Caco-2 (cell line): Measurements from ENCODE around the gene PGA3. TPM values are rescaled to one million over a fixed set of nuclear protein-coding genes. Genes with fewer than 3 reads are reported as not detected.
"Not testable (repeated sequence)": the region's sequence is repeated elsewhere in the genome, so short reads cannot be mapped to it uniquely, and the experiment has no call there.

Experiments used
- Bru-seq: library from RNA; stranded (reverse); fragments of 400-500 nt; gene quantifications from one replicate; lab custom pipeline; 2021; lab: Mats Ljungman, UMichigan
- BruChase-seq, 2 experiments: library from RNA; stranded (reverse); fragments of 400-500 nt; gene quantifications; one replicate each; lab custom pipeline; 2021; lab: Mats Ljungman, UMichigan
- BruUV-seq: library from RNA; stranded (reverse); fragments of 400-500 nt; replicated peaks from 2 replicates; lab custom pipeline; 2021; lab: Mats Ljungman, UMichigan
- CTCF ChIA-PET: fragments of 300-600 bp; sonication (Branson Sonifier 250); formaldehyde crosslinking; loops from one replicate; lab custom pipeline; 2022; ENCODE audit warnings: antibody characterized with exemption; lab: Charles Lee
- POLR2A ChIA-PET: fragments of 300-600 bp; sonication (Branson Sonifier 250); formaldehyde crosslinking; loops from one replicate; lab custom pipeline; 2022; ENCODE audit warnings: antibody characterized with exemption; lab: Charles Lee
- DNase-seq, 2 experiments: peaks; one replicate each; pipeline versions ENCODE4 v3.0.0 to v3.0.0-alpha.2; 2020 to 2022
- H3K27me3 ChIP-seq: replicated peaks from 2 replicates; pipeline ENCODE4 v1.6.0; 2011; ENCODE audit warnings: low read length; ENCODE audit not compliant: control insufficient read depth, insufficient read depth
- H3K36me3 ChIP-seq: 2 replicates; pipeline ENCODE4 v1.5.1; 2011; ENCODE audit warnings: low read length; ENCODE audit not compliant: control insufficient read depth, insufficient read depth
- H3K4me1 ChIP-seq: fragments of 250-450 bp; sonication (Bioruptor Pico); 2 replicates; pipeline ENCODE4 v1.5.1; 2020; ENCODE audit warnings: mild to moderate bottlenecking
- H3K4me3 ChIP-seq: 2 replicates; pipeline ENCODE4 v1.5.1; 2011; ENCODE audit warnings: low read depth, mild to moderate bottlenecking, control low read depth, low read length
- H3K9me3 ChIP-seq: fragments of 250-450 bp; sonication (Bioruptor Pico); 2 replicates; pipeline ENCODE4 v1.5.1; 2020; ENCODE audit warnings: mild to moderate bottlenecking, moderate library complexity
- H3K27ac Mint-ChIP-seq: one replicate; pipeline ENCODE4 v1.8.0; 2022; ENCODE audit warnings: mixed read lengths; ENCODE audit not compliant: unreplicated experiment
- H3K27me3 Mint-ChIP-seq: one replicate; pipeline ENCODE4 v1.8.0; 2022; ENCODE audit warnings: mixed read lengths; ENCODE audit not compliant: insufficient read depth, unreplicated experiment
- H3K36me3 Mint-ChIP-seq: one replicate; pipeline ENCODE4 v1.8.0; 2022; ENCODE audit warnings: mild to moderate bottlenecking, mixed read lengths; ENCODE audit not compliant: insufficient read depth, unreplicated experiment
- H3K4me1 Mint-ChIP-seq: one replicate; pipeline ENCODE4 v1.8.0; 2022; ENCODE audit warnings: low read depth, mixed read lengths; ENCODE audit not compliant: unreplicated experiment
- H3K4me3 Mint-ChIP-seq: one replicate; pipeline ENCODE4 v1.8.0; 2022; ENCODE audit warnings: mild to moderate bottlenecking, moderate library complexity, mixed read lengths; ENCODE audit not compliant: unreplicated experiment
- H3K9me3 Mint-ChIP-seq: one replicate; pipeline ENCODE4 v1.8.0; 2022; ENCODE audit warnings: mixed read lengths; ENCODE audit not compliant: unreplicated experiment
- intact Hi-C: fragments of 100-400 bp; cut with micrococcal nuclease; formaldehyde crosslinking; loops from one replicate; pipeline ENCODE4 v1.10.0; 2022; ENCODE audit not compliant: unreplicated experiment
- long read RNA-seq: library from polyadenylated mRNA; stranded (forward); transcript quantifications from one replicate; pipeline ENCODE4 v2.0.0, GENCODE V29; 2022
- total RNA-seq: library from RNA; stranded (reverse); gene quantifications from 2 replicates; pipeline ENCODE4 v1.2.3, GENCODE V29; 2022
- TF ChIP-seq, protein P1 (sequence below), 2 experiments: fragments of 200-600 bp in 1 of 2; IDR thresholded peaks; 1 replicate in 1 of 2; 2 replicates in 1 of 2; pipeline versions ENCODE4 v1.5.1 to v1.8.0; 2011 to 2022; ENCODE audit warnings: antibody characterized with exemption in 1 of 2, control low read depth in 1 of 2, inconsistent platforms in 1 of 2, low read depth in 1 of 2, low read length in 1 of 2, mild to moderate bottlenecking in 1 of 2, moderate library complexity in 1 of 2; ENCODE audit not compliant: insufficient read depth in 1 of 2, severe bottlenecking in 1 of 2, unreplicated experiment in 1 of 2

PGA3 gene
- total RNA-seq: not detected in 2 replicates
- Bru-seq, nascent RNA: not detected
- BruChase-seq, experiment 1, labeled RNA remaining after a 2-hour chase: not detected
- BruChase-seq, experiment 2, labeled RNA remaining after a 6-hour chase: not detected
- long read RNA-seq: 0 reads

DNA sequence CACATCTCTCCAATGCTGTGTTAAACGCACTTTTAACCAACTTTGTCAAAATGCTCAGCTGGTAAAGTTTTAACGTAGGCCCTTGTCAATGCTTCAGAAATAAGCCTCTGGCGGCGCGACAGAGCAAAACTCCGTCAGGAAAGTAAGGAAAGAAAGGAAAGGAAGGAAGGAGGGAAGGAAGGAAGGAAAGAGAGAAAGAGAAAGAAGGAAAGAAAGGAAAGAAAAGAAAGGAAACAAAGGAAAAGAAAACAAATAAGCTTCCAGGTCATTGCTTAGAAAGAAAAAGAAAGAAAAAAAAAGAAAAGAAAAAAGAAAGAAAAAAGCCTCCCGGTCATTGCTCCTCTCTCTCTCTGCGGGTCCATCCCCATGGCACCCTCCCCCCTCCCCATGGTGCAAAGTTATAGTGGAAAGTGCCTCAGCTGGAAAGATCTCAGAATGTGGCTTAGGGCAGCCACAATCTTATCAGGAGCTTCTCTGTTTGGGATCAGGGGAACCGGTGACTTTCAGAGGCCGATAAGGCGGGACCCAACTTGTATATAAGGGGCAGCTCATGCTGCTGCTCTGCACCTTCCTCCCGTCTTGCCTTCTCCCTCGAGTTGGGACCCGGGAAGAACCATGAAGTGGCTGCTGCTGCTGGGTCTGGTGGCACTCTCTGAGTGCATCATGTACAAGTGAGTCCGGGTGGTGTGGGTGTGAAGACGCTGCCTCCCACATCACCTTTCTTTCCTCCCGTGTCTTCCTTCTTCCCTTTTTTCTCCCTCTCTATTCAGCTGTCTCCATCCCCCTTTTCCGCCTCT lies at the start of gene PGA3:
Gene PGA3, plus strand, starts transcription at position 566 of the 797 bp plus-strand sequence. Its CDS starts 50 bp downstream, at position 616.
- H3K4me3 Mint-ChIP-seq, H3K9me3 ChIP-seq, intact Hi-C loops, POLR2A ChIA-PET, H3K27me3 ChIP-seq, H3K4me1 ChIP-seq, H3K27ac Mint-ChIP-seq, H3K4me3 ChIP-seq, DNase-seq, H3K36me3 Mint-ChIP-seq, CTCF ChIA-PET, H3K36me3 ChIP-seq, BruUV-seq, H3K9me3 Mint-ChIP-seq, H3K4me1 Mint-ChIP-seq: not testable (repeated sequence)
- peaks cover 13% of the 10 kb centered on the region for H3K27me3 Mint-ChIP-seq

GRCh38 chr11:61153593-61154095 lies 49.7 kb upstream of the PGA3 start:
- no peaks in the 10 kb centered on the region for H3K27me3 Mint-ChIP-seq
- H3K4me3 Mint-ChIP-seq: peak overlapping the region; percentile 48
- H3K4me1 Mint-ChIP-seq: peaks cover 77% of the 10 kb centered on the region
- no peak overlapping the region for H3K4me3 ChIP-seq
- DNase-seq: no peak
- H3K27me3 ChIP-seq: no peaks in the 10 kb centered on the region
- peak overlapping the region; percentile 84 for H3K27ac Mint-ChIP-seq
- H3K9me3 Mint-ChIP-seq: peaks cover 31% of the 10 kb centered on the region
- peaks cover 82% of the 10 kb centered on the region for H3K4me1 ChIP-seq
- ChIA-PET CTCF (interaction anchor here (0.6 kb wide), 1 partner anchor 207 kb away, joined by 3 read pairs; no protein-coding TSS in a partner anchor), POLR2A (no interaction called here)
- peaks cover 14% of the 10 kb centered on the region for H3K9me3 ChIP-seq
- no peaks in the 10 kb centered on the region for H3K36me3 ChIP-seq
- peaks cover 58% of the 10 kb centered on the region for H3K36me3 Mint-ChIP-seq
- intact Hi-C loops: no loop called here
- TF ChIP-seq, protein P1, sequence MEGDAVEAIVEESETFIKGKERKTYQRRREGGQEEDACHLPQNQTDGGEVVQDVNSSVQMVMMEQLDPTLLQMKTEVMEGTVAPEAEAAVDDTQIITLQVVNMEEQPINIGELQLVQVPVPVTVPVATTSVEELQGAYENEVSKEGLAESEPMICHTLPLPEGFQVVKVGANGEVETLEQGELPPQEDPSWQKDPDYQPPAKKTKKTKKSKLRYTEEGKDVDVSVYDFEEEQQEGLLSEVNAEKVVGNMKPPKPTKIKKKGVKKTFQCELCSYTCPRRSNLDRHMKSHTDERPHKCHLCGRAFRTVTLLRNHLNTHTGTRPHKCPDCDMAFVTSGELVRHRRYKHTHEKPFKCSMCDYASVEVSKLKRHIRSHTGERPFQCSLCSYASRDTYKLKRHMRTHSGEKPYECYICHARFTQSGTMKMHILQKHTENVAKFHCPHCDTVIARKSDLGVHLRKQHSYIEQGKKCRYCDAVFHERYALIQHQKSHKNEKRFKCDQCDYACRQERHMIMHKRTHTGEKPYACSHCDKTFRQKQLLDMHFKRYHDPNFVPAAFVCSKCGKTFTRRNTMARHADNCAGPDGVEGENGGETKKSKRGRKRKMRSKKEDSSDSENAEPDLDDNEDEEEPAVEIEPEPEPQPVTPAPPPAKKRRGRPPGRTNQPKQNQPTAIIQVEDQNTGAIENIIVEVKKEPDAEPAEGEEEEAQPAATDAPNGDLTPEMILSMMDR (IDR thresholded peaks at IDR 0.05; ENCODE audit: insufficient read depth in 1 of 2, low read depth in 1 of 2, low read length in 1 of 2, severe bottlenecking in 1 of 2, unreplicated experiment in 1 of 2): no peak
- BruUV-seq: TSS peak; percentile 73

GRCh38 chr11:61154528-61154927 lies 48.8 kb upstream of the PGA3 start:
- Mint-ChIP-seq H3K36me3 (peaks cover 54% of the 10 kb centered on the region), H3K27ac (peak overlapping the region; percentile 84), H3K27me3 (no peaks in the 10 kb centered on the region), H3K4me3 (peak overlapping the region; percentile 50), H3K4me1 (peaks cover 82% of the 10 kb centered on the region), H3K9me3 (peaks cover 31% of the 10 kb centered on the region)
- TF ChIP-seq, protein P1 (IDR thresholded peaks at IDR 0.05; ENCODE audit: insufficient read depth in 1 of 2, low read depth in 1 of 2, low read length in 1 of 2, severe bottlenecking in 1 of 2, unreplicated experiment in 1 of 2): no peak
- H3K4me3 ChIP-seq: no peak overlapping the region
- no TSS peak for BruUV-seq
- H3K4me1 ChIP-seq: peaks cover 81% of the 10 kb centered on the region
- POLR2A ChIA-PET: no interaction called here
- intact Hi-C loops: no loop called here
- no peak for DNase-seq
- H3K27me3 ChIP-seq: no peaks in the 10 kb centered on the region
- H3K9me3 ChIP-seq: peaks cover 14% of the 10 kb centered on the region
- CTCF ChIA-PET: no interaction called here
- no peaks in the 10 kb centered on the region for H3K36me3 ChIP-seq
